Thyroid gland (tissue), 4 donors: ENCODE measurements around the gene TMEM138. TPM values are rescaled to one million over a fixed set of nuclear protein-coding genes. Genes with fewer than 3 reads are reported as not detected.

Experiments used
- DNase-seq, 2 donors: peaks; one replicate each; pipeline ENCODE4 v3.0.0-alpha.2; 2019
- H3K27ac ChIP-seq, 3 donors: fragments of 200-600 bp; sonication (generic); 1 replicate in 2 of 3; 2 replicates in 1 of 3; pipeline ENCODE4 v1.5.1; 2016 to 2019; ENCODE audit warnings: mild to moderate bottlenecking in 1 of 3, moderate library complexity in 1 of 3
- H3K27me3 ChIP-seq: fragments of 200-600 bp; sonication (generic); one replicate; pipeline ENCODE4 v1.5.1; 2019
- H3K36me3 ChIP-seq, 2 donors: fragments of 200-600 bp; sonication (generic); one replicate each; pipeline ENCODE4 v1.5.1; 2016 to 2019
- H3K4me1 ChIP-seq, 2 donors: fragments of 200-600 bp; sonication (generic); one replicate each; pipeline ENCODE4 v1.5.1; 2017 to 2019
- H3K4me3 ChIP-seq, 3 donors: fragments of 200-600 bp; sonication (generic); replicated peaks in 1 of 3; 1 replicate in 2 of 3; 2 replicates in 1 of 3; pipeline ENCODE4 v1.5.1; 2016; ENCODE audit warnings: mild to moderate bottlenecking in 1 of 3
- H3K9me3 ChIP-seq: fragments of 200-600 bp; sonication (generic); one replicate; pipeline ENCODE4 v1.5.1; 2017
- CTCF ChIP-seq, 6 experiments: fragments of 200-600 bp in 3 of 6; fragments of 450-650 bp in 3 of 6; sonication (generic) in 3 of 6; IDR thresholded peaks; one replicate each; pipeline ENCODE4 v1.5.1; 2016 to 2019; ENCODE audit warnings: antibody characterized with exemption in 6 of 6, mild to moderate bottlenecking in 2 of 6, inconsistent platforms in 1 of 6, moderate library complexity in 1 of 6
- POLR2A ChIP-seq, 2 donors: fragments of 450-650 bp; IDR thresholded peaks; one replicate each; pipeline ENCODE4 v1.6.1; 2017; ENCODE audit warnings: antibody characterized with exemption in 2 of 2, mild to moderate bottlenecking in 2 of 2, moderate library complexity in 1 of 2
- WGBS, 2 donors: methylation state at CpG; one replicate each; pipeline ENCODE4 v1.1.5; 2017; 5-methylcytosine and 5-hydroxymethylcytosine counted together
- intact Hi-C: fragments of 100-400 bp; cut with DNase I; formaldehyde crosslinking; loops from one replicate; pipeline ENCODE4 v1.15.1; 2023
- total RNA-seq, 4 donors: library from RNA; depleted of rRNA; stranded (reverse); fragments of >200 nt; gene quantifications; one replicate each; pipeline ENCODE4 v1.2.3, GENCODE V29; 2016

TMEM138 gene
- total RNA-seq, 4 donors from 2014 or later: 25.3 to 37.1 (median 31.5) TPM

GRCh38 chr11:61352038-61352437, 10.1 kb upstream of the TMEM138 start:
- DNase-seq: no peak
- no peaks in the 10 kb centered on the region for H3K9me3 ChIP-seq
- TF ChIP-seq CTCF (IDR thresholded peaks at IDR 0.05) (no peak), POLR2A (IDR thresholded peaks at IDR 0.05) (no peak)
- peaks cover 13 to 26% of the 10 kb centered on the region in 2 donors for H3K36me3 ChIP-seq
- no peaks in the 10 kb centered on the region for H3K4me1 ChIP-seq
- no peak overlapping the region for H3K27ac ChIP-seq
- intact Hi-C loops: no loop called here
- H3K27me3 ChIP-seq: no peaks in the 10 kb centered on the region
- no peak overlapping the region for H3K4me3 ChIP-seq
- 83 to 84% methylated on average over 8 of the region's 8 CpGs for WGBS, 2 donors

GRCh38 chr11:61353131-61354067, 8.8 kb upstream of the TMEM138 start:
- peaks cover 13 to 26% of the 10 kb centered on the region in 2 donors for H3K36me3 ChIP-seq

GRCh38 chr11:61354208-61354607, 8.0 kb upstream of the TMEM138 start:
- WGBS, 2 donors: 92 to 93% methylated on average over 2 of the region's 2 CpGs
- H3K36me3 ChIP-seq: peaks cover 11 to 20% of the 10 kb centered on the region in 2 donors
- no peaks in the 10 kb centered on the region for H3K4me1 ChIP-seq
- H3K4me3 ChIP-seq: no peak overlapping the region
- no peaks in the 10 kb centered on the region for H3K27me3 ChIP-seq
- no peak overlapping the region for H3K27ac ChIP-seq
- TF ChIP-seq CTCF (IDR thresholded peaks at IDR 0.05) (no peak), POLR2A (IDR thresholded peaks at IDR 0.05) (no peak)
- intact Hi-C loops: no loop called here
- no peaks in the 10 kb centered on the region for H3K9me3 ChIP-seq
- DNase-seq: no peak

More at GRCh38 chr11:61353131-61354067, 8.8 kb upstream of the TMEM138 start:
- H3K4me3 ChIP-seq: no peak overlapping the region
- H3K4me1 ChIP-seq: no peaks in the 10 kb centered on the region
- no peak for DNase-seq
- H3K27me3 ChIP-seq: no peaks in the 10 kb centered on the region
- H3K9me3 ChIP-seq: no peaks in the 10 kb centered on the region
- 86 to 90% methylated on average over 15 of the region's 15 CpGs for WGBS, 2 donors
- no peak overlapping the region for H3K27ac ChIP-seq
- intact Hi-C loops: no loop called here
- TF ChIP-seq CTCF (IDR thresholded peaks at IDR 0.05) (no peak), POLR2A (IDR thresholded peaks at IDR 0.05) (no peak)

GRCh38 chr11:61356706-61357105, 5.5 kb upstream of the TMEM138 start:
- TF ChIP-seq POLR2A (IDR thresholded peaks at IDR 0.05) (no peak), CTCF (IDR thresholded peaks at IDR 0.05) (no peak)
- no peaks in the 10 kb centered on the region for H3K27me3 ChIP-seq
- 94 to 100% methylated on average over 4 of the region's 4 CpGs for WGBS, 2 donors

More at GRCh38 chr11:61356706-61357105, 5.5 kb upstream of the TMEM138 start:
- peaks cover 0 to 10% of the 10 kb centered on the region in 2 donors for H3K36me3 ChIP-seq
- no peak overlapping the region for H3K27ac ChIP-seq
- H3K4me1 ChIP-seq: peaks cover 6 to 10% of the 10 kb centered on the region in 2 donors
- no peaks in the 10 kb centered on the region for H3K9me3 ChIP-seq
- no peak for DNase-seq
- intact Hi-C loops: no loop called here
- no peak overlapping the region for H3K4me3 ChIP-seq
